RWPE2 (cell line): ENCODE results near the gene TAF1A.

Source experiments
- ATAC-seq: fragments of 200-7000 bp; cut with Tn5 transposase; 3 replicates; pipeline ENCODE4 v1.9.1; 2021; ENCODE audit warnings: low read depth
- DNase-seq: peaks from one replicate; pipeline ENCODE4 v3.0.0-alpha.2; 2020; ENCODE audit warnings: low spot score
- H3K27ac ChIP-seq: fragments of 450-650 bp; 2 replicates; pipeline ENCODE4 v1.5.1; 2017; ENCODE audit warnings: mild to moderate bottlenecking; ENCODE audit not compliant: poor library complexity, severe bottlenecking
- H3K27me3 ChIP-seq: fragments of 250-450 bp; sonication (Bioruptor Pico); 2 replicates; pipeline ENCODE4 v1.5.1; 2021; ENCODE audit warnings: mild to moderate bottlenecking, moderate library complexity; ENCODE audit not compliant: insufficient read depth, poor library complexity, severe bottlenecking
- H3K36me3 ChIP-seq: fragments of 250-450 bp; sonication (Bioruptor Pico); 2 replicates; pipeline ENCODE4 v1.5.1; 2020; ENCODE audit warnings: low read depth, mild to moderate bottlenecking, moderate library complexity
- H3K4me1 ChIP-seq: fragments of 250-450 bp; sonication (Bioruptor Pico); 2 replicates; pipeline ENCODE4 v1.5.1; 2021; ENCODE audit warnings: mild to moderate bottlenecking, moderate library complexity; ENCODE audit not compliant: insufficient read depth, poor library complexity, severe bottlenecking
- H3K4me3 ChIP-seq: fragments of 250-450 bp; sonication (Bioruptor Pico); 2 replicates; pipeline ENCODE4 v1.5.1; 2021; ENCODE audit warnings: mild to moderate bottlenecking, moderate library complexity; ENCODE audit not compliant: severe bottlenecking
- H3K9me3 ChIP-seq: fragments of 250-450 bp; sonication (Bioruptor Pico); 2 replicates; pipeline ENCODE4 v1.5.1; 2021; ENCODE audit warnings: mild to moderate bottlenecking, moderate library complexity; ENCODE audit not compliant: severe bottlenecking
- CTCF ChIP-seq: fragments of 450-650 bp; IDR thresholded peaks from one replicate; pipeline ENCODE4 v1.5.1; 2017; ENCODE audit warnings: mild to moderate bottlenecking, moderate library complexity; ENCODE audit not compliant: poor library complexity, severe bottlenecking

The TAF1A gene

GRCh38 chr1:222588135-222588534 lies 1.6 kb downstream of the TAF1A start:
- Histone ChIP-seq H3K4me3 (no peak overlapping the region), H3K4me1 (no peaks in the 10 kb centered on the region), H3K27ac (no peak overlapping the region), H3K27me3 (no peaks in the 10 kb centered on the region), H3K9me3 (no peaks in the 10 kb centered on the region), H3K36me3 (peaks cover 18% of the 10 kb centered on the region)
- TF ChIP-seq CTCF: no peak
- ATAC-seq (no peak), DNase-seq (no peak)

DNA sequence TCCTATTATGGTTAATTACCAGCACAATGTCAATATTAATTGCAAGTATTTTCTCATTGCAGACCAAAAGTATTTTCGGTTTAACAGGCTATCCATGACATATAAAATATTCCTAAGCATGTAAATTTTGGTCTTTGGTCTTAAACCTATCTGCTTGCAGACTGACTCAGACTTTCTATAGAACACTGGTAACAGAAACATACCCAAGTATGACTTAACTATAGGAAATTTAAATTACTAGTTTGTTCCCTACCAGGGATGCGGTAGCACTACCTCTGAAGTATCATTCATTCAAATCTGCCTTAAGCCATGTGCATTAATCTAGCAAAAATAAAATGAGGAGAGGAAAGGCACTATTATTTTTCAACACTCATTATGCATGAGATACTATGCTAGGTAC lies 2.9 kb downstream of the TAF1A start:
- ATAC-seq (no peak), DNase-seq (no peak)
- no peak overlapping the region for H3K27ac ChIP-seq
- no peaks in the 10 kb centered on the region for H3K9me3 ChIP-seq
- H3K4me3 ChIP-seq: no peak overlapping the region
- no peaks in the 10 kb centered on the region for H3K27me3 ChIP-seq
- peaks cover 8% of the 10 kb centered on the region for H3K4me1 ChIP-seq
- no peak for TF ChIP-seq CTCF
- H3K36me3 ChIP-seq: peaks cover 27% of the 10 kb centered on the region

- no peaks in the 10 kb centered on the region for H3K9me3 ChIP-seq
- DNase-seq (no peak), ATAC-seq (no peak)
- H3K27me3 ChIP-seq: no peaks in the 10 kb centered on the region
- peaks cover 21% of the 10 kb centered on the region for H3K36me3 ChIP-seq
- no peak for TF ChIP-seq CTCF
- H3K4me3 ChIP-seq: no peak overlapping the region
- peak overlapping the region; percentile 54 for H3K27ac ChIP-seq
- peaks cover 8% of the 10 kb centered on the region for H3K4me1 ChIP-seq
Observed at GRCh38 chr1:222583079-222583478, 6.7 kb downstream of the TAF1A start.

GRCh38 chr1:222582099-222582774 lies 7.5 kb downstream of the TAF1A start:
- H3K27me3 ChIP-seq: no peaks in the 10 kb centered on the region
- no peak for TF ChIP-seq CTCF
- ATAC-seq (peak; percentile 84), DNase-seq (no peak)
- H3K4me1 ChIP-seq: peaks cover 8% of the 10 kb centered on the region
- peaks cover 16% of the 10 kb centered on the region for H3K36me3 ChIP-seq
- H3K27ac ChIP-seq: peak overlapping the region; percentile 54
- no peaks in the 10 kb centered on the region for H3K9me3 ChIP-seq
- no peak overlapping the region for H3K4me3 ChIP-seq

DNA sequence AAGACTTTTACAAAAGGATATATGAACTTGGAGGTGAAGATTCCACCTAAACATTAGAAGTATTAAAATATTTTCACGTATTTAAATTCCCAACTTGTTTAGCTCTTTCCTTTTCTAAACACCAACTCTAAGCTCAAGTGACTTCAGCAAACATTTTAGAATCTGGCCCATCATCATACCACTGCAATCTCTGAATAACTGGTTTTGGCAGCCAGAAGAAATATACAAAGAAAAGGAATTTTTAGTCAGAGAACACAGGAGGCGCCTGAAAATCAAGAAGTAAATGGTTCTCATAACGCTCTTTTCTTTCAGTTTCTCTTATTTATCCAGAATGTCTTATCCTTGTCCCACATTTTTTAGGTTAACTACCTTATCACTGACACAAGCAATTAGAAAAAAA lies 10.4 kb downstream of the TAF1A start:
- no peak overlapping the region for H3K27ac ChIP-seq
- peaks cover 16% of the 10 kb centered on the region for H3K36me3 ChIP-seq
- ATAC-seq: no peak

More for the DNA sequence above, 10.4 kb downstream of the TAF1A start:
- no peak for DNase-seq
- Histone ChIP-seq H3K27me3 (no peaks in the 10 kb centered on the region), H3K4me3 (no peak overlapping the region), H3K9me3 (no peaks in the 10 kb centered on the region), H3K4me1 (peaks cover 8% of the 10 kb centered on the region)
- no peak for TF ChIP-seq CTCF
